Measurements from ENCODE around the gene USH1C. TPM values are rescaled to one million over a fixed set of nuclear protein-coding genes. Genes with fewer than 3 reads are reported as not detected.

Gene USH1C
- polyA plus RNA-seq, 1 donor, result 269 TPM

- no peak for DNase-seq
- Histone ChIP-seq H3K4me1 (ENCODE audit: control insufficient read depth, insufficient read depth, low read length) (peaks cover 64% of the 10 kb centered on the region), H3K36me3 (ENCODE audit: control insufficient read depth, insufficient read depth, low read length) (peaks cover 65% of the 10 kb centered on the region), H3K27me3 (ENCODE audit: control insufficient read depth, insufficient read depth, low read length) (no peaks in the 10 kb centered on the region), H3K9me3 (ENCODE audit: control insufficient read depth, low read depth, low read length) (no peaks in the 10 kb centered on the region), H3K4me3 (ENCODE audit: low read length) (no peak overlapping the region), H3K27ac (ENCODE audit: low read length) (no peak overlapping the region)
- no CpG with 5 or more reads among the region's 14 CpGs for WGBS (ENCODE audit: insufficient coverage, low lambda C conversion rate)
Observed at GRCh38 chr11:17528906-17529843, 15.0 kb downstream of the USH1C start.

GRCh38 chr11:17528181-17528691 lies 16.0 kb downstream of the USH1C start:
- Histone ChIP-seq H3K4me1 (ENCODE audit: control insufficient read depth, insufficient read depth, low read length) (peaks cover 55% of the 10 kb centered on the region), H3K36me3 (ENCODE audit: control insufficient read depth, insufficient read depth, low read length) (peaks cover 69% of the 10 kb centered on the region)
- DNase-seq, result peak in 1 of 2 donors; percentile 57

GRCh38 chr11:17527628-17527995 lies 16.6 kb downstream of the USH1C start:
- Histone ChIP-seq H3K27me3 (ENCODE audit: control insufficient read depth, insufficient read depth, low read length) (no peaks in the 10 kb centered on the region), H3K27ac (ENCODE audit: low read length) (peak overlapping the region; percentile 49), H3K9me3 (ENCODE audit: control insufficient read depth, low read depth, low read length) (no peaks in the 10 kb centered on the region), H3K4me3 (ENCODE audit: low read length) (no peak overlapping the region), H3K36me3 (ENCODE audit: control insufficient read depth, insufficient read depth, low read length) (peaks cover 70% of the 10 kb centered on the region), H3K4me1 (ENCODE audit: control insufficient read depth, insufficient read depth, low read length) (peaks cover 48% of the 10 kb centered on the region)
- no CpG with 5 or more reads among the region's 3 CpGs for WGBS (ENCODE audit: insufficient coverage, low lambda C conversion rate)
- DNase-seq, result peak; percentile 42 to 75

More at GRCh38 chr11:17528181-17528691, 16.0 kb downstream of the USH1C start:
- Histone ChIP-seq H3K9me3 (ENCODE audit: control insufficient read depth, low read depth, low read length) (no peaks in the 10 kb centered on the region), H3K27me3 (ENCODE audit: control insufficient read depth, insufficient read depth, low read length) (no peaks in the 10 kb centered on the region), H3K27ac (ENCODE audit: low read length) (peak overlapping the region; percentile 49), H3K4me3 (ENCODE audit: low read length) (no peak overlapping the region)
- WGBS (ENCODE audit: insufficient coverage, low lambda C conversion rate), result no CpG with 5 or more reads among the region's 9 CpGs

- no CpG with 5 or more reads among the region's 20 CpGs for WGBS (ENCODE audit: insufficient coverage, low lambda C conversion rate)
- DNase-seq, result no peak
- H3K27ac ChIP-seq (ENCODE audit: low read length), result peak overlapping the region; percentile 49
- peaks cover 43% of the 10 kb centered on the region for H3K4me1 ChIP-seq (ENCODE audit: control insufficient read depth, insufficient read depth, low read length)
- no peak overlapping the region for H3K4me3 ChIP-seq (ENCODE audit: low read length)
- H3K27me3 ChIP-seq (ENCODE audit: control insufficient read depth, insufficient read depth, low read length), result no peaks in the 10 kb centered on the region
- H3K36me3 ChIP-seq (ENCODE audit: control insufficient read depth, insufficient read depth, low read length), result peaks cover 76% of the 10 kb centered on the region
- no peaks in the 10 kb centered on the region for H3K9me3 ChIP-seq (ENCODE audit: control insufficient read depth, low read depth, low read length)
Observed at GRCh38 chr11:17526931-17527627, 17.1 kb downstream of the USH1C start.

- Histone ChIP-seq H3K4me1 (ENCODE audit: control insufficient read depth, insufficient read depth, low read length) (peaks cover 37% of the 10 kb centered on the region), H3K4me3 (ENCODE audit: low read length) (no peak overlapping the region), H3K36me3 (ENCODE audit: control insufficient read depth, insufficient read depth, low read length) (peaks cover 83% of the 10 kb centered on the region), H3K27me3 (ENCODE audit: control insufficient read depth, insufficient read depth, low read length) (no peaks in the 10 kb centered on the region), H3K9me3 (ENCODE audit: control insufficient read depth, low read depth, low read length) (no peaks in the 10 kb centered on the region), H3K27ac (ENCODE audit: low read length) (no peak overlapping the region)
- no CpG with 5 or more reads among the region's 13 CpGs for WGBS (ENCODE audit: insufficient coverage, low lambda C conversion rate)
- DNase-seq, result no peak
Observed at GRCh38 chr11:17526326-17526725, 17.9 kb downstream of the USH1C start.

GRCh38 chr11:17525570-17525969 lies 18.6 kb downstream of the USH1C start:
- H3K4me3 ChIP-seq (ENCODE audit: low read length), result no peak overlapping the region
- H3K27me3 ChIP-seq (ENCODE audit: control insufficient read depth, insufficient read depth, low read length), result no peaks in the 10 kb centered on the region
- H3K27ac ChIP-seq (ENCODE audit: low read length), result no peak overlapping the region
- H3K4me1 ChIP-seq (ENCODE audit: control insufficient read depth, insufficient read depth, low read length), result peaks cover 29% of the 10 kb centered on the region
- no peak for DNase-seq
- H3K9me3 ChIP-seq (ENCODE audit: control insufficient read depth, low read depth, low read length), result no peaks in the 10 kb centered on the region
- peaks cover 83% of the 10 kb centered on the region for H3K36me3 ChIP-seq (ENCODE audit: control insufficient read depth, insufficient read depth, low read length)
- WGBS (ENCODE audit: insufficient coverage, low lambda C conversion rate), result no CpG with 5 or more reads among the region's 4 CpGs

GRCh38 chr11:17524221-17524620 lies 20.0 kb downstream of the USH1C start:
- no peaks in the 10 kb centered on the region for H3K27me3 ChIP-seq (ENCODE audit: control insufficient read depth, insufficient read depth, low read length)
- H3K9me3 ChIP-seq (ENCODE audit: control insufficient read depth, low read depth, low read length), result no peaks in the 10 kb centered on the region
- no peak overlapping the region for H3K27ac ChIP-seq (ENCODE audit: low read length)
- peaks cover 82% of the 10 kb centered on the region for H3K36me3 ChIP-seq (ENCODE audit: control insufficient read depth, insufficient read depth, low read length)
- no peak overlapping the region for H3K4me3 ChIP-seq (ENCODE audit: low read length)
- no peak for DNase-seq
- WGBS (ENCODE audit: insufficient coverage, low lambda C conversion rate), result no CpG with 5 or more reads among the region's 9 CpGs
- H3K4me1 ChIP-seq (ENCODE audit: control insufficient read depth, insufficient read depth, low read length), result peaks cover 22% of the 10 kb centered on the region

- H3K4me3 ChIP-seq (ENCODE audit: low read length), result no peak overlapping the region
- no CpG with 5 or more reads among the region's 17 CpGs for WGBS (ENCODE audit: insufficient coverage, low lambda C conversion rate)
- peaks cover 12% of the 10 kb centered on the region for H3K4me1 ChIP-seq (ENCODE audit: control insufficient read depth, insufficient read depth, low read length)
- DNase-seq, result no peak
- H3K27me3 ChIP-seq (ENCODE audit: control insufficient read depth, insufficient read depth, low read length), result no peaks in the 10 kb centered on the region
- H3K27ac ChIP-seq (ENCODE audit: low read length), result no peak overlapping the region
- no peaks in the 10 kb centered on the region for H3K9me3 ChIP-seq (ENCODE audit: control insufficient read depth, low read depth, low read length)
- H3K36me3 ChIP-seq (ENCODE audit: control insufficient read depth, insufficient read depth, low read length), result peaks cover 87% of the 10 kb centered on the region
Observed at GRCh38 chr11:17522655-17523054, 21.6 kb downstream of the USH1C start.

GRCh38 chr11:17521106-17521900 lies 22.9 kb downstream of the USH1C start:
- H3K4me3 ChIP-seq (ENCODE audit: low read length), result no peak overlapping the region
- peaks cover 95% of the 10 kb centered on the region for H3K36me3 ChIP-seq (ENCODE audit: control insufficient read depth, insufficient read depth, low read length)
- no peak overlapping the region for H3K27ac ChIP-seq (ENCODE audit: low read length)
- H3K9me3 ChIP-seq (ENCODE audit: control insufficient read depth, low read depth, low read length), result no peaks in the 10 kb centered on the region
- no peak for DNase-seq
- peaks cover 5% of the 10 kb centered on the region for H3K4me1 ChIP-seq (ENCODE audit: control insufficient read depth, insufficient read depth, low read length)
- WGBS (ENCODE audit: insufficient coverage, low lambda C conversion rate), result 93% methylated on average over 3 of the region's 11 CpGs
- no peaks in the 10 kb centered on the region for H3K27me3 ChIP-seq (ENCODE audit: control insufficient read depth, insufficient read depth, low read length)

All from large intestine (tissue), 3 donors.